ENCODE results near the gene PTPN20.

PTPN20 gene

DNA sequence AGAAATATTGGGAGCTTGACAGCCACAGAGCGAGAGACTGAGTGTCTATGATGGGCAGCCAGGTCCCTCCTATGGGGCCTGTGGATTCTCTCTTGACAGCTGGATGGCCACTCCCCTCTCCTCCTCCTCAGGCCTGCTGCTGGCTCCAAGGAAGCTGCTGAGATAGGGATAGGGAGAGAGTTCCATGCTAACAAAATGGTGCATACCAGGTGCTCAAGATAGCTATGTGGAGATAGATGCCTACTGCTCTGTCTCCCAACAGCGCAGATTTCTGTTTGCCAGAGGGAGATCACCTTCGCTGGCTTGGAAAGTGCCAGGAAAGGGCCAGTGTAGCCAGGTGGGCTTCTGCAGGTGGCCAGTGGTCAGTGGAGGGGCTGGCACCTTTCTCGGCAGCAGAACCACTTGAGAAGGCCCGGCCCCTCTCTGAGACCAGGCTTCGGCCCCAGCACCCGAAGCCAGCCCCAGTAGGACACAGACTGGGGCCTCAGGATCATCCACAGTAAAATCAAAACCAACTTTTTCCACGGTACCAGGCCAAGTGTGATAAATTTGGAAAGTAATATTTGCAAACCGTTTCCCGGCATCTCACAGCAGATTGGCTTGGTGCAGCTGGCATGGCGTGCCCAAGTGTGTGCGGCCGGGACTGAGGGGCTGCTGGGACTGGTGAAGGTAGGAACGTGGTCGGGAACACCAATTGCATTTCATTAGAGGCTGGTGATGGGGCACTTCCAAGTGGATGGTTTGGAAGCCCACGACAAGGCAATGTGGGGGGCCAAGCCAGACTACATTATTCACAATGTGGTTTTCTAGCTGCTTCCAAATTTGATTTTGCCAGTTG is 139.6 kb downstream of the PTPN20 start:
- TF ChIP-seq SPI1 (IDR thresholded peaks at IDR 0.05; ENCODE audit: low read depth, low read length) (no peak), POLR2AphosphoS5 (IDR thresholded peaks at IDR 0.05; ENCODE audit: low read depth, low read length) (no peak), POU2F2 (IDR thresholded peaks at IDR 0.05; ENCODE audit: low read depth, low read length) (no peak), POLR2A (IDR thresholded peaks at IDR 0.05; ENCODE audit: low read depth, low read length) (no peak), TAF1 (IDR thresholded peaks at IDR 0.05; ENCODE audit: low read depth, low read length) (no peak), PAX5 (IDR thresholded peaks at IDR 0.05; ENCODE audit: insufficient read depth, low read length, severe bottlenecking) (no peak)
- DNase-seq (ENCODE audit: insufficient read length, low spot score), result no peak
- FAIRE-seq, result no peak

DNA sequence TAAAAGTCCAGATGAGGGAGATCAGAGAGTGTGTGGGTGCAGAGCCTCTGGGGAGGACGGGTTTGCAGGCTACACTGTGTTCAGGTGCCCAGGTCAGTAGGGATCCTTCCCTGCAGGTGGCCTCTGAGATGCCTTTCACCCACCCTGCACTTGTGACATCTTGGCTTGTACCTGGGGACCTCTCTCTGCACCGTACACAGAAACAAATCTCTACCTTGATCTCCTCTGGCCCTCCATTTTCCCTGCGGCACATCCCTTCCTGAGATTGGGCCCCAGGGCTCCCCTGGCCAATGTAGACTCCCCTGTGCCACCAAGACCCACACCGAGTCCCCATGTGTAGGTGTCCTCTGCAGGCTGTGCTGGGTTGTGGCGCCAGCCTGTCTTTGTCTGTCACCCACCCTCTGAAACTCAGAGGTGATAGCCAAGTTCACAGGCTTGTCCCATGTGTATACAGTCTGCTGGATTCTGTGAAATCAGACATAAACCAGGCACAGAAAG is 140.6 kb downstream of the PTPN20 start:
- DNase-seq (ENCODE audit: insufficient read length, low spot score), result no peak
- no peak for TF ChIP-seq PAX5 (IDR thresholded peaks at IDR 0.05; ENCODE audit: insufficient read depth, low read length, severe bottlenecking)
- no peak for TF ChIP-seq POLR2A (IDR thresholded peaks at IDR 0.05; ENCODE audit: low read depth, low read length)
- TF ChIP-seq POLR2AphosphoS5 (IDR thresholded peaks at IDR 0.05; ENCODE audit: low read depth, low read length), result no peak
- TF ChIP-seq POU2F2 (IDR thresholded peaks at IDR 0.05; ENCODE audit: low read depth, low read length), result no peak
- TF ChIP-seq TAF1 (IDR thresholded peaks at IDR 0.05; ENCODE audit: low read depth, low read length), result no peak
- no peak for TF ChIP-seq SPI1 (IDR thresholded peaks at IDR 0.05; ENCODE audit: low read depth, low read length)
- no peak for FAIRE-seq

Measured in GM12891 (cell line).